Muscle layer of duodenum (tissue), 2 donors: ENCODE measurements around the gene MAN1C1.

ENCODE experiments used
- H3K27ac ChIP-seq: one replicate; pipeline ENCODE4 v1.7.0; 2013; ENCODE audit warnings: mild to moderate bottlenecking, low read length
- H3K27me3 ChIP-seq: one replicate; pipeline ENCODE4 v1.7.0; 2013; ENCODE audit warnings: low read depth, mild to moderate bottlenecking, control low read depth, low read length
- H3K36me3 ChIP-seq, 2 donors: one replicate each; pipeline ENCODE4 v1.7.0; 2013; ENCODE audit warnings: low read length in 2 of 2, control low read depth in 1 of 2, mild to moderate bottlenecking in 1 of 2; ENCODE audit not compliant: insufficient read depth in 2 of 2, control insufficient read depth in 1 of 2
- H3K4me1 ChIP-seq, 2 donors: one replicate each; pipeline ENCODE4 v1.7.0; 2013; ENCODE audit warnings: low read length in 2 of 2, mild to moderate bottlenecking in 2 of 2, control low read depth in 1 of 2, moderate library complexity in 1 of 2; ENCODE audit not compliant: insufficient read depth in 2 of 2, control insufficient read depth in 1 of 2
- H3K4me3 ChIP-seq, 2 donors: one replicate each; pipeline ENCODE4 v1.7.0; 2013; ENCODE audit warnings: low read length in 2 of 2, low read depth in 1 of 2, mild to moderate bottlenecking in 1 of 2
- H3K9me3 ChIP-seq, 2 donors: one replicate each; pipeline ENCODE4 v1.7.0; 2013; ENCODE audit warnings: low read length in 2 of 2, control low read depth in 1 of 2, mild to moderate bottlenecking in 1 of 2; ENCODE audit not compliant: control insufficient read depth in 1 of 2
- donor health status: healthy.

MAN1C1 gene

GRCh38 chr1:25616095-25616986, at the start of gene MAN1C1:
MAN1C1 (plus strand) TSS chr1:25616791; CDS start chr1:25617798, 1,007 bp downstream.
- H3K27ac ChIP-seq, result no peak within 1 kb of the TSS
- peaks cover 0 to 37% of the 10 kb centered on the region in 2 donors for H3K4me1 ChIP-seq
- H3K9me3 ChIP-seq, result no peaks in the 10 kb centered on the region
- peaks cover 0 to 4% of the 10 kb centered on the region in 2 donors for H3K36me3 ChIP-seq
- H3K4me3 ChIP-seq, result peak within 1 kb of the TSS; percentile 52 to 85
- H3K27me3 ChIP-seq, result no peaks in the 10 kb centered on the region

- Histone ChIP-seq H3K4me1 (peaks cover 5 to 53% of the 10 kb centered on the region in 2 donors), H3K27me3 (no peaks in the 10 kb centered on the region), H3K4me3 (peak overlapping the region in 1 of 2 donors; percentile 25), H3K36me3 (peaks cover 6 to 9% of the 10 kb centered on the region in 2 donors), H3K27ac (peak overlapping the region; percentile 84), H3K9me3 (no peaks in the 10 kb centered on the region)
Observed at GRCh38 chr1:25567710-25568089, 48.9 kb upstream of the MAN1C1 start.

GRCh38 chr1:25568090-25568833, 48.3 kb upstream of the MAN1C1 start:
- Histone ChIP-seq H3K9me3 (no peaks in the 10 kb centered on the region), H3K36me3 (peaks cover 6 to 9% of the 10 kb centered on the region in 2 donors), H3K4me1 (peaks cover 4 to 53% of the 10 kb centered on the region in 2 donors), H3K4me3 (peak overlapping the region in 1 of 2 donors; percentile 25), H3K27ac (peak overlapping the region; percentile 84), H3K27me3 (no peaks in the 10 kb centered on the region)

- Histone ChIP-seq H3K27me3 (no peaks in the 10 kb centered on the region), H3K27ac (no peak overlapping the region), H3K36me3 (peaks cover 2 to 6% of the 10 kb centered on the region in 2 donors), H3K4me1 (peaks cover 4 to 53% of the 10 kb centered on the region in 2 donors), H3K9me3 (no peaks in the 10 kb centered on the region), H3K4me3 (no peak overlapping the region)
Observed at GRCh38 chr1:25568834-25569596, 47.6 kb upstream of the MAN1C1 start.

GRCh38 chr1:25569597-25570396, 46.8 kb upstream of the MAN1C1 start:
- Histone ChIP-seq H3K4me3 (no peak overlapping the region), H3K4me1 (peaks cover 4 to 46% of the 10 kb centered on the region in 2 donors), H3K27me3 (no peaks in the 10 kb centered on the region), H3K9me3 (no peaks in the 10 kb centered on the region), H3K27ac (no peak overlapping the region), H3K36me3 (peaks cover 0 to under 1% of the 10 kb centered on the region in 2 donors)

DNA sequence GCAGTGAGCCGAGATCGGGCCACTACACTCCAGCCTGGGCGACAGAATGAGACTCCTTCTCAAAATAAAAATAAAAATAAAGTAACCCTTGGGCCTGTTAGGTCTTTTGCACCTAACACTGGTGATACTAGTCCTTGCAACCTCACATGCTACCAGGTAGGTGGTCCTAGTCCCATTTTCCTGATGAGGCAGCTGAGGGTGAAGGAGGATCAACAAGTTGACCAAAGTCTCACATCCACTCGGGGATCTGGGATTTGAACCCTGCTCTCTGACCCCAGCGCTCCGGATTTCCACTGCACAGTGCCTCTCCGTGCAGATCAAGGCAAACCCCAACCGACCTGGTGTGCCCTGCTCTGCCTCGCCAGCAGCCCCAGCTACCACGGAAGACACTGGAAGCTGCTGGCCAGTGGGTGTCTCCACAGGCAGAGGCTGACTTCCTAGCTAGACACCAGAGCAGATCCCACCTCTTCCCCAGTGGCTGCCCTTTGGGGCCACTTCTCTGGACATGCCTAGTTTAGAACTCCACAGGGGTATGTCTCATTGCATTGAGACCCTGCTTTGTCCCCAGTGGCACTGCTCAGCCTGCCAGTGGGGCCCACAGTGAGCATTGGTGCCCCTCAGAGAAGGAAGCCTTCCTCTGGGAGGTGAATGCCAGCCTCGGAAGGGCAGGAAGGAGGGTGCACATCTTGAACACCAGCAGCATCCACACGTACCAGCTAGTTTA, 45.6 kb upstream of the MAN1C1 start:
- Histone ChIP-seq H3K4me3 (no peak overlapping the region), H3K36me3 (no peaks in the 10 kb centered on the region), H3K4me1 (peaks cover 4 to 34% of the 10 kb centered on the region in 2 donors), H3K9me3 (no peaks in the 10 kb centered on the region), H3K27ac (no peak overlapping the region), H3K27me3 (no peaks in the 10 kb centered on the region)

- Histone ChIP-seq H3K36me3 (no peaks in the 10 kb centered on the region), H3K4me3 (no peak overlapping the region), H3K27ac (no peak overlapping the region), H3K9me3 (no peaks in the 10 kb centered on the region), H3K27me3 (no peaks in the 10 kb centered on the region), H3K4me1 (peaks cover 4 to 31% of the 10 kb centered on the region in 2 donors)
Observed at GRCh38 chr1:25571522-25571970, 45.0 kb upstream of the MAN1C1 start.

- H3K4me3 ChIP-seq, result no peak overlapping the region
- H3K27ac ChIP-seq, result no peak overlapping the region
- H3K4me1 ChIP-seq, result peaks cover 4 to 25% of the 10 kb centered on the region in 2 donors
- no peaks in the 10 kb centered on the region for H3K36me3 ChIP-seq
- no peaks in the 10 kb centered on the region for H3K9me3 ChIP-seq
- H3K27me3 ChIP-seq, result no peaks in the 10 kb centered on the region
Observed at GRCh38 chr1:25572107-25572506, 44.5 kb upstream of the MAN1C1 start.

DNA sequence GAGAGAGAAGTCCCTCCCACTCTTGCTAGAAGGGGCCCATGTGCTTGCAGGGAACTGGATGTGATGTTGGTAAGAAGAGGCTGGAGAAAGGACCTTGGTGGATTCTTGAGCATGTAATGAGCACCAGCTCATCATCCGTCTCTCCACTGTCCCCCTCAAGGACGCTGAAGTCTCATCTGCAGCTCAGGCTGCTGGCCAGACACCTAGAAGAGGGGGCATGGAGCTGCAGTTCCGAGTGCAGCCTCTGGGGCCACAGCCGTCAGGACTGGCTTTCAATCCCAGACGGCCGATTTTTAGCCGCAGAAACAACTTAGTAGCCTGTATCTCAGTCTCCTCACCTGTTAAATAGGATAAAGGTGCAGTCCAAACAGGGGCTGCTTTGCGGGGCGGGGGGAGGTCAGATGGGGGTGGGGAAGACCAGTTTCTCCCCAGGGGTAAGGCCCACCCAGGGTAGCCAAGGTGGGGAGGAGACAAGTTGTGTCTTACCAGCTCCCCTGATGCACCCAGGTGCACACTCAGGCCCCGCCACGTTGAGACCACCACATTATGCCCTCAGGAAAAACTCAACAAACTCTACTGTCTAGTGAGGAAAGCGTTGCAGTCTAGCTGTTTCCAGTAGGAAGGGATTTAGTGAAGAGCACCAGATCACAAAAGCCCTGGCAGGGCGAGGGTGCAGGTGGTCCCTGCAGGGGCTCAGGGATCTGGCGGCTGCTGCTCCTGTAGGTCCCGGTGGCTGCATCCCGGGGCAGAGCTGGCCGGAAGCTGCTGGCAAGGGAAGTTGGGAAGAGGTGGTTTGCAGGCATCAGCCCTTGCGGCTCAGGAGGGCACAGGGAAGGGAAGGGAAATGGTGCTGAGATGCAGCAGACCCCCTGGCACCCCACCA, 43.6 kb upstream of the MAN1C1 start:
- H3K4me3 ChIP-seq, result no peak overlapping the region
- peaks cover 0 to 19% of the 10 kb centered on the region in 2 donors for H3K4me1 ChIP-seq
- H3K27me3 ChIP-seq, result no peaks in the 10 kb centered on the region
- no peak overlapping the region for H3K27ac ChIP-seq
- H3K36me3 ChIP-seq, result no peaks in the 10 kb centered on the region
- no peaks in the 10 kb centered on the region for H3K9me3 ChIP-seq
